ENCODE data around the gene LGALS7.

Gene LGALS7

GRCh38 chr19:38727868-38728660 is 45.3 kb downstream of the LGALS7 start:
- no peak for DNase-seq (ENCODE audit: low read depth, low spot score)

- no peak for DNase-seq (ENCODE audit: low read depth, low spot score)
These were observed 45.9 kb downstream of the LGALS7 start for GRCh38 chr19:38727306-38727867.

- no peak for DNase-seq (ENCODE audit: low read depth, low spot score)
These were observed 46.5 kb downstream of the LGALS7 start for GRCh38 chr19:38726761-38727301.

- no peak for DNase-seq (ENCODE audit: low read depth, low spot score)
These were observed 47.0 kb downstream of the LGALS7 start for GRCh38 chr19:38726284-38726673.

GRCh38 chr19:38725469-38726283 is 47.6 kb downstream of the LGALS7 start:
- no peak for DNase-seq (ENCODE audit: low read depth, low spot score)

- DNase-seq (ENCODE audit: low read depth, low spot score), result no peak
These were observed 49.1 kb downstream of the LGALS7 start for GRCh38 chr19:38723990-38724854.

- no peak for DNase-seq (ENCODE audit: low read depth, low spot score)
These were observed 49.7 kb downstream of the LGALS7 start for GRCh38 chr19:38723606-38723965.

- DNase-seq (ENCODE audit: low read depth, low spot score), result no peak
These were observed 50.2 kb downstream of the LGALS7 start for GRCh38 chr19:38722947-38723605.

- no peak for DNase-seq (ENCODE audit: low read depth, low spot score)
These were observed 51.1 kb downstream of the LGALS7 start for GRCh38 chr19:38721979-38722773.

GRCh38 chr19:38721496-38721895 is 51.8 kb downstream of the LGALS7 start:
- DNase-seq (ENCODE audit: low read depth, low spot score), result no peak

Measured in activated CD4-positive, CD25-positive, alpha-beta regulatory T cell treated with anti-CD3 and anti-CD28 coated beads, Interleukin-2, amount 50 U/mL, for 16 hours (primary cell).